HG02763 (cell line): ENCODE data around the gene LCMT2.
"Not testable (repeated sequence)": the region's sequence is repeated elsewhere in the genome, so short reads cannot be mapped to it uniquely, and the experiment has no call there.

Source experiments
- ATAC-seq: cut with Tn5 transposase; IDR thresholded peaks from one replicate; pipeline ENCODE4 v1.9.1; 2021; ENCODE audit warnings: mild to moderate bottlenecking, moderate library complexity; ENCODE audit not compliant: unreplicated experiment

LCMT2 gene

DNA sequence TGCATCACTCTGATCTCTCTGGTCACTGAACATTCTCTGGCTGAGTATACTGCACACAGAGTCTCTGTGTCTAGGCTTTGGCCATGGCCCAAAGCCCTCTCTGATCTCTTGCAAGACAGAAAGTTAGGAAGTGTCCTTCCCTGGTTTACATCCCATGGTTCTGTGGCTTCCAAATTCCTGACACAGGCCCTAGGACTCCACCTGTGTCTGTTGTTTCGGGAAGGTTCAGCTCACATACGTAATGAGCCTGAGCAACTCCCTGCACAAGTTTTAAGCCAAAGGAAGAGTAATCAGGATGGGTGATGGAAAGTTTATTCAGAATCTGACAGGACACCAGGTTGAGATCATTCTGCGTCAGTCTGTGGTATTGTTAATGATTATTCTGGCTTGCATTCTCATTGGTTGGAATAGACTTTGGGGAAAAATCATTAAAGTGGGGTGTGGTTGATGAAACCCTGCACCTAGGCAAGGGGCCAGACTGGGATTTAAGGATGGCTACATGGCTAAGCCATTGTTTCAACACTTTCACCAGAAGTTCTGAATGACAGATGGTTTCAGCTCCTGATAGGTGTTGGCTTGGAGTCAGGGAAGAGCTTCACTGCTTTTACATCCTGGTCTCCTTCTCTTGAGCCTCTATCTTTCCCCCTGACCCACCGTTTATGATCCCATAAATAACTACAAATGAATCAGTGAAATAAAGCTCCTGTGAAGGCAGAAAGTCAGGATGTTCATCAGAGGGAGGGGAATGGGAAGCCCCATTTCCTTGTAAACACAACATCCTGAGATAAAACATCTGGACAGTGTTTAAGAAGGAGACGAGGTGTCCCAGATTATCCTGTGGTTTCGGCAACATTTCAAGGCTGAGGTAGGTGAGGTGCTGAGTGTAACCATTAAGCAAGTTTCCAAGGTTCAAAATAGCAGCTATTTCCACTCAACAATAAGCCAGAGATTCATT, 14.1 kb downstream of the LCMT2 start:
- ATAC-seq = no peak

DNA sequence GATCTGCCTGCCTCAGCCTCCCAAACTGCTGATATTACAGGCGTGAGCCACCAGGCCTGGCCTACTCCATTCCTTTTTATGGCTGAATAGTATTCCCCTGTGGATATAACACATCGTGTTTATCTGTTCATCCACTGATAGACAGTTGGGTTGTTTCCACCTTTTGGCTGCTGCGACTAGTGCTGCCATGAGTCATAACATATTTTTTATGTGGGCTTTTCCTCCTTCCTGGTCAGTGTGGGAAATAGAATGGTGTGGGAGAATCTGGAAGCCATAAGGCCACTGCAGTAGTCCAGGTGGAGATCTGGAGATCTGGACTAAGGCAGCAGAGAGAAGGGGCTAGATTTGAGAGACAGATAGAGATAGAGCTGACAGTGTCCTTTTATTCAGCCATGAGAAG, 16.2 kb downstream of the LCMT2 start:
- no peak for ATAC-seq

DNA sequence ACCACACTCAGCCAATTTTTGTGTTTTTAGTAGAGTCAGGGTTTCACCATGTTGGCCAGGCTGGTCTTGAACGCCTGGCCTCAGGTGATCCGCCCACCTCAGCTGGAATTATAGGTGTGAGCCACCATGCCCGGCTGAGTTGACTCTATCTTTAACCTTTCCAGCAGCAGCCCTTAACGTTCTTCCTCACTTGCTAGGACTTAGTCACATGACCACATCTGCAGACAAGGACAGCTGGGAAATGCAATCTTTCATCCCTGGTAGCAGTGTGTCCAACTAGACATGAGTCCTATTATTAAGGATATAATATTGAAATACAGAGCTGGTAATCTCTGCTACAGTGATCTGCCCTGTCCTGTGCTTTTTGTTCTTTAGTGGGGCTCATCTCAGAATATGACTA, 18.0 kb downstream of the LCMT2 start:
- ATAC-seq = no peak

DNA sequence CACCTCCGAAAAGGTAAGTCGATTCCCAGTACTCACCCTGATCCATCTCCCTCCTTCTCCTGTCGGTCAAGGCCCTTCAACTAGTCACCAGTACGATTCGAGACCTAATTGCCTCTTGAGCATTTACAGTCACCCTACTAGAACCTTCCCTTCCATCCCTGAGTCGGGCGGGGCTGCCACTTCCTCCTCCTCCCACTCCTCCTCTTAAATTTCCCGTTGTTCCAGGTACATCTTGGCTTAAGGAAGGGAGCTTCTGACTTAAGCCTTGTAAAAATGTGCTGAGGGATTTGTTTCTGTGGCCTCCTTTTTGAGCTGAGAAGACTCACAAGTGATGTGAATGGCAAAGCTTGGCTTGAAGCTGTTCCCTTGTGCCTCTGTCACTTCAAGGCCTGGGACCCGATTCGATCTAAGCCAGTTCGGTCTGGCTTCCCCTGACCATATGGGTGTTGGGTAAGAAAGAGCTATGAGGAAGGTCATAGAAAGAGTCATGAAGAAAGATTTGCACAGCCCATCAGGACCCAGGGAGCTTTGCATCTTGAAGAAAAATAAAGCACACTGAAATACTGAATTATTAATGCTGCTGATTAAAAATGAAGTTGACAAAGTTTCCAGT, 28.1 kb downstream of the LCMT2 start, which contains the start of gene TGM7:
Gene TGM7, minus strand, starts transcription at position 51 of the 613 bp plus-strand sequence.
- ATAC-seq = no peak

DNA sequence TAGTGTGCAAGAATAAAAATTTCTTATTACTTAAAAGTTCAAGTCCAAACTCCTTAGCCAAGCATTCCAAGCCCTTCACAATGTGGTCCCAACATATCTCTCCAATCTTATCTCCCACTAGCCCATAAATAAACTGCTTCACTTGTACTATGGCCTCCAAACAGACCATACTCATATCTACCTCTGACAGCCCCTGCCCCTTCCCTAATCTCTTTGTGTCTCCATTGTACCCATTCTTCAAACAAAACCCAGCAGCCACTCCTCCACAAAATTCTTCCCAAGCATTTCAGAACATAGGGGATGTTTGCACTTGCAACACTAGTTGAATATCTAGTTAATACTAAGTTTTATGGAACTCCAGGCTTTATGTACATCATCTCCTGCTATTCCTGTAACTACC, 30.5 kb downstream of the LCMT2 start:
- ATAC-seq = no peak

DNA sequence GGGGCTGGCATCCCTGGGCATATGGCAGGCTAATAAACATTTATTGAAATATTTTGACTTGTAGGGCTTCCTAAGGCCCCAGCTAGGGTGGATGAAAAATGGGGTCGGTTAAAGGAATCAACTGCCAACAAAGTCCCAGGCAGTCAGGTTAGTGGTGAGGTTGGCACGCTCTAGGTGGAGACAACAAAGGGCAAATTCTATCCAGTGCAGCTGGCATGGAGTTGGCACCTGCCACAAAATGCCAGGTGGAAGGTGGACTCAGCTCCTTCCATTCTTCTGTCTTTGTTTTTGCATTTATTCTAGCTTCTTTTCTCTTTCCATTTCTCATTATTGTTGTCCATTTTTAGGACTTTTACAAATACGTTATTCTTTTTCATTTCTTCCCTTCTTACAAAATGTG, 31.0 kb downstream of the LCMT2 start:
- ATAC-seq = no peak

DNA sequence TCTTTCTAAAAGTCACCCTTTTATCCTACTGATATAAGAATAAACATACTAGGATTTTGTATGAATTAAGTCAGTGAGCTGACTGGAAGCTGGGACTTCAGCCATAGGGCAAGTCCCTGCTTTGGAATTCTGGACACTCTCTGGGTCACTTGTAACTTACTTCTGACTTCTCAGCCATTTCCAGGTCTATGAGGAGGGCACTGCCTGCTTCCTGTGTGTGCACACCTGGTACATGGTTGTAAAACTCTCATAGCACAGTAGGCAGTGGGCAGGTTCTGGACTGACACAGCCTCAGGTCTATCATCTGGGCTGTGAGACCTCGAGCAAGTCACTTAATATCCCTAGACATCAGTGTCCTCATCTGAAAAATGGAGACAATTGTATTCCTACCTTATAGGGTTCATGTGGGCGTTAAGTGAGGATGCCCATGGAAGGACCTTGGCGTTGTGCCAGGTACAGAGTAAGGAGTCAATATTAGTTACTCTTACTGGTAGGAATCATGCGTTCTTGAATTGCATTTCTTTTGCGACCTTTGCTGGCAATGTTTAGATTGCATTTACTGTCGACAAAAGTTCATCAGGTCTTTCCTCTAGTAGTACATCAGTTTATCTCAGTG, 36.2 kb downstream of the LCMT2 start:
- no peak for ATAC-seq

DNA sequence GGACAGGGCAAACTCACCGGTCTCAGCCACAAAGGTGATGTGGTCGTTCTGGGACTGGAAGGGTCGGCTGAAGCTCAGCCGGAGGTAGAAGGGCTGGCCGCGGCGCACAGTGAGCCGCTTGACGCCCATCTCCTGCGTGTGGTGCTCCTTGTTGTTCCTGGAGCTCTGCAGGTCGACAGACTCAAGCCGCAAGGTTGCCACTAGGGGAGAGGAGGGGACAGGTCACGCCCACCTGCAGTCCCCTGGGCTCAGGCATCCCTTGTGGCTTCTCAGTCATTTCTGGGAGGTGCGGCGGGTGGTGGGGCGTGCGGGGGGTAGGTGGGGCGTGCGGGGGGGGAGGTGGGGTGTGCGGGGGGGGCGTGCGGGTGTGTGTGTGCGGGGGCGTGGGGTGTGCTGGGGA, 36.9 kb downstream of the LCMT2 start:
- ATAC-seq = no peak

DNA sequence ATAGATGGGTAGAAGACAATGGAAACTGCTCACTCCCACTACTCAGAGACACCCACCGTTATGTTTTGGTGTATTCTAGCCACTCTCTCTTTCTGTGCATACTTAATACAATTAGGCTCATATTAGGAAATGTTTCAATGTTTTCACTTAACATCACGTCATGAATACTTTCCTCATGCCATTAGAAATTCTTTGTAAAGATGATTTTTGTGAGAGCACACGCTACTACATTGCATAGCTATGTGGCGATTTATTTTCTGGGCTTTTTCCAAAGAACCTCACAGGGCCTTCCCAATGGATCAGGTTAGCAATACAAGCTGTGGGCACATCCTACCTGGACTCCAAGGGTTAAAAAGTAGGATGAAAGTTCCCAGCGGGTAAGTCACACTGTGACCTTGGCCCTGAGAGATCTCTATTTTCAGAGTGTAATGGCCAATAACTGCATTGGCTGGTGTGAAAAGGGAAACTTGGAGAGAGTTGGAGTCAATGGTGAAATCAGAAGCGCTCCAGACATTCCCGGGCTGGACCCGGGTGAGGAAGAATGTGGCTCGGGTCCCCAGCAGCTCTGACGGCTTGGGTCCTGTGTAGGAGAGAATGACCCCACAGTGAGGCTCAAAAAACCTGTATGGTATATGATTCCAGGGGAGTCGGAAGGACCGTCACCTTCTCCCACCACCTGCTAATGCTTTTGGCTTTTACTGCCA, 37.8 kb downstream of the LCMT2 start:
- no peak for ATAC-seq

DNA sequence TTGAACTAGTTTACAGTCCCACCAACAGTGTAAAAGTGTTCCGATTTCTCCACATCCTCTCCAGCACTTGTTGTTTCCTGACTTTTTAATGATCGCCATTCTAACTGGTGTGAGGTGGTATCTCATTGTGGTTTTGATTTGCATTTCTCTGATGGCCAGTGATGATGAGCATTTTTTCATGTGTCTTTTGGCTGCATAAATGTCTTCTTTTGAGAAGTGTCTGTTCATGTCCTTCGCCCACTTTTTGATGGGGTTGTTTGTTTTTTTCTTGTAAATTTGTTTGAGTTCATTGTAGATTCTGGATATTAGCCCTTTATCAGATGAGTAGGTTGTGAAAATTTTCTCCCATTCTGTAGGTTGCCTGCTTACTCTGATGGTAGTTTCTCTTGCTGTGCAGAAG, 40.7 kb downstream of the LCMT2 start:
- not testable (repeated sequence) for ATAC-seq

DNA sequence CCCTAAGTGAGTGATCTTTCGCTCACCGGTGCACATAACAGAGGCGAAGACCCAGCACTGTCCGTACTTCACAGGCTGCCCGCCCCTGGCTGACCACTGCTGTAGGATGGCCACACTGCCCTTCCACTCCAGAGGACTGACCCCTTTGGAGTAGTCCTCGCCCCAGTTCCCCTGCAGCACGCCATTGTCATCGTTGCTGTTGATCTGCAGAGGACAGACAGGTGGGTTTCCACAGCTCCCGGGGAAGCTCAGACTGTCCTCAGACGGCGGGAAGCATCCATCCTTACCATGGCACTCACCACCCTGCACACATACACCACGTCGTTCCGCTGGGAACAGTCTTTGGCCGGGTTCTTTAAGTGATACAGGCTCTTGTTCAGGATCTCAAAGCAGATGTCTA, 43.1 kb downstream of the LCMT2 start:
- ATAC-seq = no peak

DNA sequence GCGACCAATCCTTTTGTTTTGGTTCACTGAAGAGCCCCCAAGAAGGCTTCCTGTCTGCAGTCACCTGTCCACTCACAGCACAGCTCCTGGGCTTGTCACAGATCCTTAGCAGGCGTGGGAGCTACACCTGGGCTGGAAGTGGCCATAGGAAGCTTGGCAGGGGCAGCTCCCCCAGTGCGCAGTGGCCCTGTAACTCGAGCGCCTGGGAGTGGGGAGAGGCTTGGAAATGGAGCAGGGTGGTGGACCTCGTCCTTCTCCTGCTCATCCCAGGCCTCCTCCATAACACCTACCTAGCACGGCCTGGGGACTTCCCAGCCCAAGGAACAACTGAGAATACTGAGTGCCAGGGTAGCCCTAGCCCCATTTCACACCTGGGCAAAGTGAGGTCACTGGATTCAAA, 44.3 kb downstream of the LCMT2 start:
- ATAC-seq = no peak

DNA sequence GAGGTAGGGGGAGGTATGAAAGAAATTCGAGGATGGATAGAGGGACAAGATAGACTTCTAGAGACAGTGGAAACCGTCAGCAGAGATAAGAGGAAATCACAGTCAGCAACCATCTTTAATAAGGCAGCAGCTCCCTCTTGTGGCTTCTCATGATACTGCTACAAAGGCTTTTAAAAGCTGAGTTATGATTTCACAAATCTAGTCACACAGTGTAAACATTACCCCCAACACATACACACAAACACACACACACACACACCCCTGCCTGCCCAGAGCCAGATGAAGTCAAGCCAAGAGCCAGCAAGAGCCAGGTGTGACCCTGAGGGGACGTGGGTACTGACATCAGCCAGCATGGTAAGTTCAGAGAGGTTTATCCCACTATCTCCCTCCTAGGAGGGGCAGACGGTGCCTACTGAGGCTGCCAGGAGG, 44.8 kb downstream of the LCMT2 start:
- no peak for ATAC-seq

DNA sequence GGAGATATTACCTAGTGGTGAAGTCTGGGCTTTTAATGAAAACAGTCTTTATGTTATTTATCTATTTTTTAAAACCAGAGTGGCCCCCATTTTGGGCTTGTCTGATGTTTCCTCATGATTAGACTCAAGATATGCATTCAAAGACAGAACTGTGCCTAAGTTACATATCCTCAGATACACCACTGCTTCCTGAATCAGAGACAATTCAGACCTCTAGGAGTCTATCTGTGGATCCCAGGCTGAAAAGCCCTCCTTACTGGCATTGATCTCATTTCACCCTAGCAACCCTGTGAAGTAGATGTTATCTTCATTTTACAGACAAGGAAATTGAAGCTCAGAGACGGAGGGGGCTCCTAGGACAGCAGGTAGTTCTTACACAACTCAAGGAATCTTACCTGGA, 46.8 kb downstream of the LCMT2 start:
- no peak for ATAC-seq

DNA sequence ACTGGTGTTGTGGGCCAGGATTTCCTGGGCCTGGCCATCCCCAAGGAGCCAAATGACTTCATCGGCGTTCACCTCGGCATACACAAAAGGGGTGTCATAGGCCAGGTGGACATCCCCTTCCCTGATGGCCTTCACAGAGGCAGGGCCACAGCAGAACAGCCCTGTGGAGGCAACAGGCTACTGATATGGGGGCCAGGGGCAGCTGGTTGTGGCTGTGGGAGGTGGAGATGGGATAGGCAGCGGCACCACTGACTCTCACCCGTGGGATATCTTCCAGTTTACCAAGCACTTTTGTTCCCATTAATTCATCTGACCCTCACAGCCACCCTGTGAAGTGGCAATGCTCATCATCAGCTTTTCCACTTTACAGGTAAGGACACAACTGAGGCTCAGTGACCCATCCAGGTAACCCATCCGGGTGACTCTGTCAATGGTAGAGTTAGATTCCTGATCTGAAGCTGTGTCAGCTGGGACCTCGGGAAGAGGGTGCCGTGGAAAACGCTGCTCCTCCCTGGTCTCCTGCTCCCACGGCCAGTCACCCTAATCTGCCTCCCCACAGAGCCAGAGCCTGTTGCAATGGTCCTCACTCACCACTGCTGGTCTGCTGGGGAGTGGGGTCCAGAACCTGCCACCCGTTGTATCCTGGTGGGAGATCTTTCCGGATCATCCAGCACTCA, 48.3 kb downstream of the LCMT2 start:
- ATAC-seq = no peak

DNA sequence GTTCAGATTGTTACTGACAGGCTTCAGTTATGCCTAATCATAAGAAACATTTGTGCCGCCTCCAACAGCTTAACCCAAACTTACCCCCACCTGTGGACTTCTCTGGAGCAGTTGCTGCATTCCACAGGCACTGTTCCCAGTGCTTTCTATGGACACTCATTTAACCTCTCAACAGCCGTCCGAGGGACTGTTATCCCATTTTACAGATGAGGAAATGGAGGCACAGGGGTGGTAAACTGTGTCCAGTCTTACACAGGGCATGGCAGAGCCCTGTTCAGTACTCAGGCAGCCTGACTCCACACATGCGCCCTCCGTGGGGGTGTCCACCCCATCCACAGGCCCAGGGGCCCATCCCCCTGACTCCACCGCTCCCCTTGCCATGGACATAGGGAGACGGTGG, 49.4 kb downstream of the LCMT2 start:
- no peak for ATAC-seq

DNA sequence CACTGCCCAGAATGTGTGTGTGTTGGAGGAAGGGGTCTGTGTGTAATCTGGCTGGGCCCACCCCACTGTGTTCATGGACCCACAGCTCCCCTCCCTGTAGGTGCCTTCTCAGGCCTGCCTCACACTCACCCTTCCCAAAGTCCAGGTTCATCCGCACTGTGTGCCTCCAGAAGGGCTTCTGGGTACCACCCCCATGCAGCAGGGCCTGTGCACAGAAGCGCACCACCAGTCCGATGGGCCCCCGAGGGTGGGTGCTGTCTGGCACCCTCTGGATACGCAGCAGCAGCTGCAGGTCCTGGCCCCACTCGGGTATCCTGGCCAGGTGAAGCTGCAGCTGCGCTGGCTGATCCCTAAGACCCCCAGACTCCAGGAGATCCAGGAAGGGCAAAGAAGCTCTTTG, 50.9 kb downstream of the LCMT2 start:
- no peak for ATAC-seq

DNA sequence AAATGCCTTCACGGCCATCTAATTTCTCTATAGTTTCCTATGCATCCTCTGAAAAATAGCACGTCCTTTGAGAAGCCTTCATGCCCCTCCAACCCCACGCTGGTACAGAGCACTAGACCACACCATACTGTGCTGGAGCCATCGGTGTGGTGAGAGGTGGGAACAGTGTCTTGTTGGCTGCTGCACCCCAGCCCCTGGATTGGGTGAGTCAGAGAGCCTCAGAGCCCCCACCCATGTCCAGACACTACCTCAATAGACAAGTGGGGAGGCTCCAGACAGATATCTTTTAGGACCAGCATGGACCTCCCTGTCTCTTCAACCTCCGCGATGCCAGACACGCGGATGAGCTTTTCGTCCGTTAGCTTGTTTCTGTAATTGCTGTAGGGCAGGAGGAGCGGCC, 51.5 kb downstream of the LCMT2 start:
- ATAC-seq = no peak

DNA sequence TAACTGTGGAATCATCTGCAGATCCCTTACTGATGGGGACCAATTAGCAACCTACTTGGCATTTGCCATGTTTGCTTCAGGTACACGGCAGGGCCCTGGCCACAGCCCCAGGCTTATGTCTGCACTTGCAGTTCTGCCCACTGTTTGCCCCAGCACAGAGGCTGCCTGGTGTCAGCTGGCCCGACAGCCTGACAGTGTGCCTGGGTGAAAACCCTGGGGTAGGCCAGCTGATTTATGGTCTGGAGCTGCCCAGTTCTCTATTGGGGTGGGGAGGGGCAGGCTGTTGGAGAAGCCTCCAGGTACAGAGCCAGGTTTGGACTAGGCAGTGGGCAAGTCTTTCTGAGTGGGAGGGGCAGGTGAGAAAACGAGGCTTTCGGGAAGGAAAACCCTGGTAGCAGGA, 52.5 kb downstream of the LCMT2 start:
- no peak for ATAC-seq

DNA sequence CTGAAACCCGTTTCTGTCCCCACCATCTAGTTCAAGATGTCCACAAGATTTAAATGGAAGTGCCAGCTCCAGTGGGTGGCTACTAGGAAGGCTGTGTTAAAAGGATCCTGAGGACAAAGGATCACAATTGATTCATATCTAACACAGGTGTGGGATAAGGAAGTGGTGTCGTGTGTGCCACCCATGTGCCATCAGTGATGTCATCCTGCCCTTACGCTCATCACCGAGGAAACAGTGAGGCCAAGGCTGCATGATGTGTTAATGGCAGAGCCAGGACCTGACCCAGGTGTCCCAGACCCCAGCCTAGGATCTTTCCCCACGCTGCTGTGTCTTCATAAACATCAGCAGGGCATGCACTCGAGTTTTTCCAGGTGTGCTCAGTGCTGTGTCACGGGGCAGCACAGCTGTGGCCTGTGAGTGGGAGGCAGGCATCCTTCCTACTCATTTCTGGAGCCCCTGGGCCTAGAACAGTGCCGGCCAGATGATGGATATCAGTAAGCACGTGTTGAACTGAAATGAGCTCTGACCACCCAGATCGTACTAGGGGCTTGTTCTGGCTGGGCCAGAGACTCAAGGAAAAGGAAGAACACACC, 53.0 kb downstream of the LCMT2 start:
- ATAC-seq = no peak
